ENCODE measurements around the gene RABL3.

DNA sequence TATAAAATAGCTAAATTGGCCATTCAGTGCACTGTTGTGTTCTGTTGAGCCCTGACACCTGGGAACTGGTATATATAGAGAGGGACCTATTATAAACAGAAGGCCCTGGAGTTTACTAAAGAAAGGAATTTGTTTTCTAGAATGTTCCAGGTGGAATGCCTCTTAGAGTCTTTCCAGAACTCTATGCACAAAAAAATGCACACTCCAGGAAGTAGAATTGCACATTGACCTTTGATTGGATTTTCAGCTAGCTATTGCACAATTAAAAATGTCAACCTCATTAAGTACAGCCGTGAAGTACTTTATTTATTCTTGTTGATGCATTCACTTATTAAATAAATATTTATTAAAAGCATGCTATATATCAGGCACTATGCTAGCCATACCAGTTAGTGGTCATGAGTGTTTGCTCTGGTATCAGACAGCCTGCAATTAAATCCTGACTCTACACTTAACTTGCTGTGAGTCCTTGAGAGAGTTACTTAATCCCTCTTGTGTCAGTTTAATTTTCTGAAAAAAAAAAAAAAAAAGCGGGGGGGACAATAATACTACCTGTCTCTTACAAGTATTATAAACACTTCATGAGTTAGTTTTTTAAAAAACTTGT, 105.4 kb downstream of the RABL3 start:
- TF ChIP-seq POLR2AphosphoS5 (IDR thresholded peaks at IDR 0.05) (no peak), POLR2A (IDR thresholded peaks at IDR 0.05) (no peak)
- TF ChIP-seq, protein P1, sequence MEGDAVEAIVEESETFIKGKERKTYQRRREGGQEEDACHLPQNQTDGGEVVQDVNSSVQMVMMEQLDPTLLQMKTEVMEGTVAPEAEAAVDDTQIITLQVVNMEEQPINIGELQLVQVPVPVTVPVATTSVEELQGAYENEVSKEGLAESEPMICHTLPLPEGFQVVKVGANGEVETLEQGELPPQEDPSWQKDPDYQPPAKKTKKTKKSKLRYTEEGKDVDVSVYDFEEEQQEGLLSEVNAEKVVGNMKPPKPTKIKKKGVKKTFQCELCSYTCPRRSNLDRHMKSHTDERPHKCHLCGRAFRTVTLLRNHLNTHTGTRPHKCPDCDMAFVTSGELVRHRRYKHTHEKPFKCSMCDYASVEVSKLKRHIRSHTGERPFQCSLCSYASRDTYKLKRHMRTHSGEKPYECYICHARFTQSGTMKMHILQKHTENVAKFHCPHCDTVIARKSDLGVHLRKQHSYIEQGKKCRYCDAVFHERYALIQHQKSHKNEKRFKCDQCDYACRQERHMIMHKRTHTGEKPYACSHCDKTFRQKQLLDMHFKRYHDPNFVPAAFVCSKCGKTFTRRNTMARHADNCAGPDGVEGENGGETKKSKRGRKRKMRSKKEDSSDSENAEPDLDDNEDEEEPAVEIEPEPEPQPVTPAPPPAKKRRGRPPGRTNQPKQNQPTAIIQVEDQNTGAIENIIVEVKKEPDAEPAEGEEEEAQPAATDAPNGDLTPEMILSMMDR (IDR thresholded peaks at IDR 0.05): no peak
